Tibial artery (tissue), 4 donors: ENCODE data around the gene RNF157.

Experiments used
- DNase-seq, 2 donors: peaks; one replicate each; pipeline ENCODE4 v3.0.0-alpha.2; 2019
- H3K27ac ChIP-seq, 2 donors: fragments of 200-600 bp; sonication (generic) in 1 of 2; 1 replicate in 1 of 2; 2 replicates in 1 of 2; pipeline ENCODE4 v1.5.1; 2018 to 2019; ENCODE audit warnings: mild to moderate bottlenecking in 1 of 2
- H3K27me3 ChIP-seq, 2 donors: fragments of 200-600 bp; sonication (generic) in 1 of 2; one replicate each; pipeline versions ENCODE4 v1.5.1 to v1.6.0; 2016 to 2019
- H3K36me3 ChIP-seq, 3 donors: fragments of 200-600 bp; sonication (generic) in 2 of 3; one replicate each; pipeline ENCODE4 v1.5.1; 2016 to 2019; ENCODE audit warnings: mild to moderate bottlenecking in 2 of 3
- H3K4me1 ChIP-seq, 4 donors: fragments of 200-600 bp; sonication (generic) in 2 of 4; 1 replicate in 3 of 4; 2 replicates in 1 of 4; pipeline ENCODE4 v1.5.1; 2016 to 2019
- H3K4me3 ChIP-seq, 2 donors: fragments of 200-600 bp; sonication (generic) in 1 of 2; 1 replicate in 1 of 2; 2 replicates in 1 of 2; pipeline ENCODE4 v1.5.1; 2018 to 2019; ENCODE audit warnings: mild to moderate bottlenecking in 2 of 2
- H3K9me3 ChIP-seq, 3 donors: fragments of 200-600 bp; sonication (generic) in 1 of 3; one replicate each; pipeline ENCODE4 v1.5.1; 2016 to 2019
- CTCF ChIP-seq, 2 experiments: fragments of 200-600 bp in 1 of 2; fragments of 450-650 bp in 1 of 2; IDR thresholded peaks; one replicate each; pipeline ENCODE4 v1.5.1; 2017 to 2019; ENCODE audit warnings: antibody characterized with exemption in 2 of 2, mild to moderate bottlenecking in 1 of 2, moderate library complexity in 1 of 2
- intact Hi-C: fragments of 100-400 bp; cut with DNase I; formaldehyde crosslinking; loops from one replicate; pipeline ENCODE4 v1.15.0; 2023; ENCODE audit warnings: low total_unique reads

RNF157 gene

DNA sequence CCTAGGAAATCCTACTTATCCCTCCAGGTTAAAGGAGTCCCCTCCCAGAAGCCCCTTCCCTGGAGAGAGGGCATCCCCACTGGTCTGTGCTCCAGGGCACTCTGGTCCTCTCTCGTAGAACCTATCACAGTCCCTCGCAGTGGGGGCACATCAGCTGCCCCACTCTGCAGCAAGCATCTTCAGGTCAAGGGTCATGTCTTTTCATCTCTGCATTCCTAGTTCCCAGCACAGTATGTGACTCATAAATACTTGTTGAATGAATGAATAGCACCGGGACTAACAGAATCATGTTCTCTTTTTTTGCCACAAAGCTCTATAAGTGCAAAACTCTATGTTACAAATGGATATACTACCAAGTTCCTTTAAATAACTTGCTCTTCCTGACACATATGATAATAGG, 36.0 kb downstream of the RNF157 start:
- Histone ChIP-seq H3K27ac (no peak overlapping the region), H3K4me1 (no peaks in the 10 kb centered on the region), H3K36me3 (no peaks in the 10 kb centered on the region), H3K9me3 (no peaks in the 10 kb centered on the region), H3K27me3 (peaks cover 0 to 6% of the 10 kb centered on the region in 2 donors), H3K4me3 (no peak overlapping the region)
- intact Hi-C loops = no loop called here
- TF ChIP-seq CTCF (IDR thresholded peaks at IDR 0.05) = no peak
- no peak for DNase-seq

DNA sequence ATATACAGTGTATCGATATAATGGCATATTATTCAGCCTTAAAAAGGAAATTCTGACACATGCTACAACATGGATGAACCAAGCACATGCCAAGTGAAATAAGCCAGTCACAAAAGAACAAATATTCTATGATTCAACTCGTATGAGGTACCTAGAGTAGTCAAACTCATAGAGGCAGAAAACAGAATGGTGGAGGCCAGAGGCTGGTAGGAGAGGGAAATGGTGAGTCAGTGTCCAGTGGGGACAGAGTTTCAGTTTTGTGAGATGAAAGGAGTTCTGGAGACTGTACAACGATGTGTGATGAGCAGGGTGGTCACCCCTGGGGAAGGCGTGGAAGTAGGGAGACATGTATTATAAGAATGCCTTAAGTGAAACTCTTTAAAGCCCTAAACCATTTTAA, 39.9 kb downstream of the RNF157 start:
- peaks cover 0 to 11% (median 2%) of the 10 kb centered on the region in 4 donors for H3K4me1 ChIP-seq
- H3K9me3 ChIP-seq = no peaks in the 10 kb centered on the region
- no peak overlapping the region for H3K4me3 ChIP-seq
- DNase-seq = no peak
- H3K27me3 ChIP-seq = peaks cover 0 to 6% of the 10 kb centered on the region in 2 donors
- H3K36me3 ChIP-seq = no peaks in the 10 kb centered on the region
- no peak for TF ChIP-seq CTCF (IDR thresholded peaks at IDR 0.05)
- H3K27ac ChIP-seq = no peak overlapping the region
- intact Hi-C loops = no loop called here

GRCh38 chr17:76199469-76199868, 40.8 kb downstream of the RNF157 start:
- Histone ChIP-seq H3K27ac (no peak overlapping the region), H3K27me3 (peaks cover 0 to 7% of the 10 kb centered on the region in 2 donors), H3K4me3 (no peak overlapping the region), H3K4me1 (peaks cover 0 to 11% (median 2%) of the 10 kb centered on the region in 4 donors), H3K36me3 (no peaks in the 10 kb centered on the region), H3K9me3 (no peaks in the 10 kb centered on the region)
- intact Hi-C loops = no loop called here
- no peak for TF ChIP-seq CTCF (IDR thresholded peaks at IDR 0.05)
- DNase-seq = no peak

DNA sequence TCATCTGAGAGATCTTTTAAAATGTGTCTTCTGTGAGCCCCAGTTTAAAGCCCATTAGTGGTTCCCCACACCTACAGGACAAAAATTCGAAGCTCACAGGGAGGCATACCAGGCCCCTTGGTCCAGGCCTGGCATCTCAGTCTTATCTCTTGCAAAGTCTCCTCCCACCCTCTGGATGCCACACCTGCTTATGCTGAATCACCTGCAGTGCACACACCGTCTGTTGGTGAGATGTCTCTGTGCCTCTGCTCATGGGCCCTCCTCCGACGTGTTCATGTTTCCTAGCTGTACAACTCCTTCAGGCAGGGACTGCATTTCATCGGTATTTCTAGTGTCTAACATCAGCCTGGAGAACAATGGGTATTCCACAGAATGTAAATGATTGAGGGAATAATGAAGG, 41.6 kb downstream of the RNF157 start:
- peaks cover 0 to 4% of the 10 kb centered on the region in 2 donors for H3K27me3 ChIP-seq
- no peak for TF ChIP-seq CTCF (IDR thresholded peaks at IDR 0.05)
- intact Hi-C loops = no loop called here
- no peak overlapping the region for H3K4me3 ChIP-seq
- H3K9me3 ChIP-seq = no peaks in the 10 kb centered on the region
- H3K4me1 ChIP-seq = peaks cover 0 to 11% (median 2%) of the 10 kb centered on the region in 4 donors
- H3K36me3 ChIP-seq = no peaks in the 10 kb centered on the region
- H3K27ac ChIP-seq = no peak overlapping the region
- DNase-seq = no peak

- Histone ChIP-seq H3K4me3 (no peak overlapping the region), H3K36me3 (no peaks in the 10 kb centered on the region), H3K27ac (no peak overlapping the region), H3K4me1 (peaks cover 0 to 11% (median 2%) of the 10 kb centered on the region in 4 donors), H3K9me3 (no peaks in the 10 kb centered on the region), H3K27me3 (peaks cover 0 to 4% of the 10 kb centered on the region in 2 donors)
- DNase-seq = no peak
- intact Hi-C loops = no loop called here
- TF ChIP-seq CTCF (IDR thresholded peaks at IDR 0.05) = no peak
Measured at GRCh38 chr17:76197911-76198310, 42.4 kb downstream of the RNF157 start.

GRCh38 chr17:76196675-76197074, 43.6 kb downstream of the RNF157 start:
- peak; percentile 56 to 79 for DNase-seq

More at GRCh38 chr17:76196675-76197074, 43.6 kb downstream of the RNF157 start:
- no peaks in the 10 kb centered on the region for H3K36me3 ChIP-seq
- H3K4me1 ChIP-seq = peaks cover 0 to 11% (median 2%) of the 10 kb centered on the region in 4 donors
- intact Hi-C loops = no loop called here
- H3K4me3 ChIP-seq = no peak overlapping the region
- H3K27ac ChIP-seq = no peak overlapping the region
- no peak for TF ChIP-seq CTCF (IDR thresholded peaks at IDR 0.05)
- peaks cover 0 to 4% of the 10 kb centered on the region in 2 donors for H3K27me3 ChIP-seq
- no peaks in the 10 kb centered on the region for H3K9me3 ChIP-seq
